NCI-H345 (cell line): Measurements from ENCODE around the gene ZNF569.
"Not testable (repeated sequence)": the region's sequence is repeated elsewhere in the genome, so short reads cannot be mapped to it uniquely, and the experiment has no call there.

Source experiments
- DNase-seq: peaks from one replicate; lab custom pipeline; 2025; lab: John Stamatoyannopoulos, UW

Gene ZNF569

GRCh38 chr19:37466798-37467607 is at the start of gene ZNF569:
ZNF569 (minus strand) TSS chr19:37467444; CDS start chr19:37444921, 22,523 bp downstream.
- peak; percentile 100 for DNase-seq

GRCh38 chr19:37513397-37513796 is 46.2 kb upstream of the ZNF569 start:
- no peak for DNase-seq

GRCh38 chr19:37511821-37512220 is 44.6 kb upstream of the ZNF569 start:
- no peak for DNase-seq

GRCh38 chr19:37511186-37511585 is 43.9 kb upstream of the ZNF569 start:
- no peak for DNase-seq

DNA sequence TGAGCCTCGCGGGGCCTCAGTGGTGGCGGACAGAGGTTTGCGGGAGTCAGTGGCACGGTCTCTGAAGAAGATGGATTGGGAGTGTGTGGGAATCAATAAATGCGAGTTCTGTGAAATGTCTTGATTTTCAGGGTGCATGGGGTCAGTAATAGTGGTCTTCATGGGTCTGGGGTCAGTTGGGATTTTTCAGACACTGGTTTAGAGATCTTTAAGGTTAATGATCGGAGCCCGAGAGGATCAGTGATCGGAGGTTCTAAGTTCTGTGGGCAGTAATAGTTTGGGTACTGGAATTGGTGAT is 39.9 kb upstream of the ZNF569 start:
- no peak for DNase-seq

DNA sequence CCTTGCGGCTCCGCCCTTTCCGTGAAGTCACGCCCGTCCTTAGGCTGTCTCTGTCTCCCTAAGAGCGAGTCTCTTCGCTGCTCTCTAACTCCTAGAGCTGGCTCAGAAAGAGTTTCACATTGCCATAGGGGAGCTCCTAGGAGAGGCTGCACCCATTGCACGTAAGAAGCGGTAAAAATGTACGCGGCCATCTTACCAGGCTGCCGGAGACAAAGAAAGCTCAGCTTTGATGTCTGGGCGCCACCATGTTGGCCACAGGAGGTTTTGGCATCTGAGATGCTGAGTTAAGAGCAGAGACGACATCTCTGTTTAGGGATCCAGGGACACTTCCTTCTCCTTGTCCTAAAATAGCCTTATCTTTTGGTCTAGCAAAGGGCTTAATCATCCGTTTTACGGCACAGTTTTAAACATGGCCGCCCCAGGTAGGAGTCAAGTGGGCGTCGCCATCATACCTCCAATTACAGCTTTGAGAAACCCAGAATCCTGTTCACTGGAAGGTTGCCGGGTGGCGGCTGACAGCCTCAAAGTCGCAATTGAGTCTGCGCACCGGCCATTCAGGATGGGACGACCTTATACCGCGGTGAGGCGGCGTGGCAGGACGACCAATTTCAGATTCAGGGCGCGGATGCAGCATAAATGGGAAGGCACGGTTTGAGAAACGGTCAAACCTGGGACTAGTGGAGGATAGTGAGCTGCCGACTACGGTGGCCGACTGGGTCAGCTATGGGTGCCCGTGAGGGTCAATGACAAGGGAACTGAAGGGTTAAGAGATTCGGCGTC is 39.3 kb upstream of the ZNF569 start, which contains the start of gene ZNF793:
ZNF793 (plus strand) TSS at position 553 of the 780 bp plus-strand sequence. CDS start 16,501 bp downstream, outside the sequence.
- peak; percentile 97 for DNase-seq

- no peak for DNase-seq
These were observed 38.7 kb upstream of the ZNF569 start for GRCh38 chr19:37505958-37506386.

GRCh38 chr19:37492213-37492612 is 25.0 kb upstream of the ZNF569 start:
- DNase-seq, result no peak

DNA sequence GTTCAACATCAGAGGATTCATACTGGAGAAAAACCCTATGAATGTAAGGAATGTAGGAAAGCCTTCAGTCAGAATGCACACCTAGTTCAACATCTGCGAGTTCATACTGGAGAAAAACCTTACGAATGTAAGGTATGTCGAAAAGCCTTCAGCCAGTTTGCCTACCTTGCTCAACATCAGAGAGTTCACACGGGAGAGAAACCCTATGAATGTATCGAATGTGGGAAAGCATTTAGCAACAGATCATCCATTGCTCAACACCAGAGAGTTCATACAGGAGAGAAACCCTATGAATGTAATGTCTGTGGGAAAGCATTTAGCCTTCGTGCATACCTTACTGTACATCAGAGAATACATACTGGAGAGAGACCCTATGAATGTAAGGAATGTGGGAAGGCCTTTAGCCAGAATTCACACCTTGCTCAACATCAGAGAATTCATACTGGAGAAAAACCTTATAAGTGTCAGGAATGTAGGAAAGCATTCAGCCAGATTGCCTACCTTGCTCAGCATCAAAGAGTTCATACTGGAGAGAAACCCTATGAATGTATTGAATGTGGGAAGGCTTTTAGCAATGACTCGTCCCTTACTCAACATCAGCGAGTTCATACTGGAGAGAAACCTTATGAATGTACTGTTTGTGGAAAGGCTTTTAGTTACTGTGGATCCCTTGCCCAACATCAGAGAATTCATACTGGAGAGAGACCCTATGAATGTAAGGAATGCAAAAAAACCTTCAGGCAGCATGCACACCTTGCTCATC is 17.3 kb upstream of the ZNF569 start:
- DNase-seq, result no peak

GRCh38 chr19:37472165-37472564 is 4.9 kb upstream of the ZNF569 start:
- DNase-seq, result no peak

GRCh38 chr19:37470216-37470615 is 3.0 kb upstream of the ZNF569 start:
- DNase-seq, result no peak

DNA sequence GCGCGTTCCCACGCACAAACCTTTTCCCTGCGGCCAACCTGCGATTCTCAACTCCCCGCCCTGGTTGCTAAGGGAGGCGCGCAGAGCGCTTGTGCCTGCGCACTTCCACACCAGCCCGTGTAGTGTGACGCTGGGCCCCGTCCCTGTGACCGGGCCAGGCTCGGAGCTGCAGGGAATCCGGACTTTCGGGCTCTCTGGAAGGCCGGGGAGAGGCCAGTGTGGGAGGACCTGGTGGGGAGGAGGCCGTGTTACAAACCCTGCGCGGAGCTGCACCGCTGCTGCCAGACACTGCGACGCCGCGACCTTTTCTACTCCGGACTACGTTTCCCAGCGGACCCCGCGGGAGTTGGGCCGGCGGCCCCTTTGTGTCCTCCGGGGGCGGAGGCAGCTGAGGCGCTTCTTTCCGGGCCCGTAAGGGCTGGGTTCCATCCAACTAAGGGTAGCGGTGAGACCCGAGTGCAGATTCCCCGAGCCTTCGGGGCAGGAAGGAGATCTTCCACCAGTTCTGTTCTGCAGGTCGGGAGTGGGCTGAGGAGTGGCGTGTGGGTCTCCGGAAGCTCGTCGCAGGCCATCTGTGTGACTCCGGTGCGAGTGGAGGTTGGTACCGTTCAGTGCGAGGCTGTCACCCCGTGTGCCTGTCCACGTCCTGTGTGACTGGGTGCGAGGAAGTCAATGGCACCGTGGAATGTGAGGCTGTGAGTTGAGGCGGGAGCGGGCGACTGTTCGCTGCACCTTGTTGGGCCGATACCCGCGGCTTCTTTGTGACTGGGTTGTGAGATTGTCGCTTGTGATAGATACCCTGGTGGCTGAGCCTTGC is 1.9 kb upstream of the ZNF569 start, which contains the start of gene ZNF570:
ZNF570 (plus strand) TSS at position 396 of the 817 bp plus-strand sequence. CDS start 999 bp downstream, outside the sequence.
- peak; percentile 99 for DNase-seq

DNA sequence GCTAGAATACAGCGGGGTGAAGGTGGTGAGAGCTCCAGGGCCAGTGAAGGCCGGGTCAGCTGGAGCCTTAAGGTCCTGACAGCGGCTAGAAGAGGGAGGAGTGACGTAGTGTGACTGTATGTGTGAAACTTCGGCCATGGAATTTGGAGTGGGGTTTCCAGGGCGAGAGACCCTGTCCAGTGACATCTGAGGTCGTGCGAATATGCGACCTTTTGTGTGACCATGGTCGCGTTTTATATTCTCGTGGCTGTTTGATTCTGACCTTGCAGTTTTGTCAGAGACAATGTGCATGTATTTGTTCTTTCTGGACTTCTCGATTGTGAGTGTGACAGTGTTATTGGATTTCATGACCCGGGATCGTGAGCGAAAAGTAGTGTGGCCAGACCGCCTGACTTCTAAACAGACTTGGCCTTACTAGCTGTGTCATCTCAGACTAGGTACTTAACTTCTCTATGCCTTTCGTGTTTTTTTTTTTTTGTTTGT is 405 bp upstream of the ZNF569 start:
- DNase-seq, result no peak

- no peak for DNase-seq
These were observed 907 bp downstream of the ZNF569 start for GRCh38 chr19:37466277-37466797.

- DNase-seq, result no peak
These were observed 14.6 kb downstream of the ZNF569 start for GRCh38 chr19:37452500-37453245.

GRCh38 chr19:37413313-37414084 is 53.7 kb downstream of the ZNF569 start:
- no peak for DNase-seq

DNA sequence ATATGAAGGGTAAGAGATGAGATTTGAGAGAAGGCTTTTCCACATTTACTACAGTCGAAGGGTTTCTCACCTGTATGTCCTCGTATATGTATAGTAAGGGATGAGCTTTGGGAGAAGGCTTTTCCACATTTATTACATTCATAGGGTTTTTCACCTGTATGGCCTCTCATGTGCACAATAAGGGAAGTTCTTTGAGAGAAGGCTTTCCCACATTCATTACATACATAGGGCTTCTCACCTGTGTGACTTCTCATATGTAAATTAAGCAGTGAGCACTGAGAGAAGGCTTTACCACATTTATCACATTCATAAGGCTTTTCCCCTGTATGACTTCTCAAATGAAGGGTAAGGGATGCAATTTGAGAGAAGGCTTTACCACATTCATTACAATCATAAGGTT is 54.5 kb downstream of the ZNF569 start:
- DNase-seq, result no peak

- DNase-seq, result not testable (repeated sequence)
These were observed 61.0 kb downstream of the ZNF569 start for GRCh38 chr19:37406140-37406846.

DNA sequence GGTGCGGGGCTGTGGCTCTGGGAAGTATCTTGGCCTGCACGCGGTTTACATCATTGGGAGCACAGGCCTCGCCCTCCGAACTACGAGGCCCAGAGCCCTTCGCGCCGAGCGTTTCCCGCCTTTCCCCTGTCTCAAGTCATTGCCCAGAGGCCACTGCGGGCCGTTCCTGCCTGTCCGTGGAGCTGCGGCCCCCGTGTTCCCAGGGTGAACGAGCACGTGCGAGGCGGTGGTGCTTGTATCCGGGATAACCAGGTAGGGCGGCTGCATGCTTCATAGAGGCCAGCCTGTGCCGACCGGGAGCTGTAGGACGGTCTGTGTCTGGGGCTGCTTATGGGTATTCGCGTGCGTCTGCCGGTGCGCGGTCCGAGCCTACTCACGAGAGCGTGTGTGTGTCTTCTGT is 63.8 kb downstream of the ZNF569 start:
- no peak for DNase-seq
